ENCODE results near the gene TMEM244.

TMEM244 gene

GRCh38 chr6:129795261-129795660 is 65.9 kb downstream of the TMEM244 start:
- DNase-seq (ENCODE audit: insufficient read length, low spot score) (no peak), FAIRE-seq (no peak)
- no peak for TF ChIP-seq POLR2AphosphoS5 (IDR thresholded peaks at IDR 0.05; ENCODE audit: low read depth, low read length)
- no peak for TF ChIP-seq SPI1 (IDR thresholded peaks at IDR 0.05; ENCODE audit: low read depth, low read length)
- no peak for TF ChIP-seq POLR2A (IDR thresholded peaks at IDR 0.05; ENCODE audit: low read depth, low read length)
- TF ChIP-seq POU2F2 (IDR thresholded peaks at IDR 0.05; ENCODE audit: low read depth, low read length), result no peak
- no peak for TF ChIP-seq TAF1 (IDR thresholded peaks at IDR 0.05; ENCODE audit: low read depth, low read length)
- no peak for TF ChIP-seq PAX5 (IDR thresholded peaks at IDR 0.05; ENCODE audit: insufficient read depth, low read length, severe bottlenecking)

GRCh38 chr6:129793447-129793846 is 67.7 kb downstream of the TMEM244 start:
- TF ChIP-seq SPI1 (IDR thresholded peaks at IDR 0.05; ENCODE audit: low read depth, low read length) (peak; percentile 54), POU2F2 (IDR thresholded peaks at IDR 0.05; ENCODE audit: low read depth, low read length) (no peak)
- FAIRE-seq (no peak), DNase-seq (ENCODE audit: insufficient read length, low spot score) (no peak)

GRCh38 chr6:129792049-129792448 is 69.1 kb downstream of the TMEM244 start:
- no peak for TF ChIP-seq POU2F2 (IDR thresholded peaks at IDR 0.05; ENCODE audit: low read depth, low read length)
- no peak for TF ChIP-seq SPI1 (IDR thresholded peaks at IDR 0.05; ENCODE audit: low read depth, low read length)
- TF ChIP-seq POLR2A (IDR thresholded peaks at IDR 0.05; ENCODE audit: low read depth, low read length), result no peak
- no peak for TF ChIP-seq TAF1 (IDR thresholded peaks at IDR 0.05; ENCODE audit: low read depth, low read length)
- no peak for TF ChIP-seq POLR2AphosphoS5 (IDR thresholded peaks at IDR 0.05; ENCODE audit: low read depth, low read length)
- no peak for TF ChIP-seq PAX5 (IDR thresholded peaks at IDR 0.05; ENCODE audit: insufficient read depth, low read length, severe bottlenecking)
- FAIRE-seq (no peak), DNase-seq (ENCODE audit: insufficient read length, low spot score) (no peak)

GRCh38 chr6:129790785-129791184 is 70.3 kb downstream of the TMEM244 start:
- FAIRE-seq, result no peak
- DNase-seq (ENCODE audit: insufficient read length, low spot score), result no peak
- TF ChIP-seq SPI1 (IDR thresholded peaks at IDR 0.05; ENCODE audit: low read depth, low read length) (peak; percentile 59), PAX5 (IDR thresholded peaks at IDR 0.05; ENCODE audit: insufficient read depth, low read length, severe bottlenecking) (no peak)

- DNase-seq (ENCODE audit: insufficient read length, low spot score), result no peak
- FAIRE-seq, result no peak
- TF ChIP-seq TAF1 (IDR thresholded peaks at IDR 0.05; ENCODE audit: low read depth, low read length) (no peak), POLR2A (IDR thresholded peaks at IDR 0.05; ENCODE audit: low read depth, low read length) (no peak), POLR2AphosphoS5 (IDR thresholded peaks at IDR 0.05; ENCODE audit: low read depth, low read length) (no peak), POU2F2 (IDR thresholded peaks at IDR 0.05; ENCODE audit: low read depth, low read length) (no peak), SPI1 (IDR thresholded peaks at IDR 0.05; ENCODE audit: low read depth, low read length) (no peak), PAX5 (IDR thresholded peaks at IDR 0.05; ENCODE audit: insufficient read depth, low read length, severe bottlenecking) (no peak)
These were observed 71.1 kb downstream of the TMEM244 start for GRCh38 chr6:129789974-129790373.

- FAIRE-seq (no peak), DNase-seq (ENCODE audit: insufficient read length, low spot score) (no peak)
- TF ChIP-seq POU2F2 (IDR thresholded peaks at IDR 0.05; ENCODE audit: low read depth, low read length) (no peak), POLR2A (IDR thresholded peaks at IDR 0.05; ENCODE audit: low read depth, low read length) (no peak), POLR2AphosphoS5 (IDR thresholded peaks at IDR 0.05; ENCODE audit: low read depth, low read length) (no peak), SPI1 (IDR thresholded peaks at IDR 0.05; ENCODE audit: low read depth, low read length) (no peak), TAF1 (IDR thresholded peaks at IDR 0.05; ENCODE audit: low read depth, low read length) (no peak), PAX5 (IDR thresholded peaks at IDR 0.05; ENCODE audit: insufficient read depth, low read length, severe bottlenecking) (no peak)
These were observed 73.3 kb downstream of the TMEM244 start for GRCh38 chr6:129787816-129788215.

GRCh38 chr6:129786548-129786947 is 74.6 kb downstream of the TMEM244 start:
- FAIRE-seq, result no peak
- DNase-seq (ENCODE audit: insufficient read length, low spot score), result no peak
- TF ChIP-seq POLR2AphosphoS5 (IDR thresholded peaks at IDR 0.05; ENCODE audit: low read depth, low read length), result no peak
- no peak for TF ChIP-seq TAF1 (IDR thresholded peaks at IDR 0.05; ENCODE audit: low read depth, low read length)
- no peak for TF ChIP-seq POLR2A (IDR thresholded peaks at IDR 0.05; ENCODE audit: low read depth, low read length)
- TF ChIP-seq PAX5 (IDR thresholded peaks at IDR 0.05; ENCODE audit: insufficient read depth, low read length, severe bottlenecking), result no peak

- FAIRE-seq, result no peak
- no peak for TF ChIP-seq POU2F2 (IDR thresholded peaks at IDR 0.05; ENCODE audit: low read depth, low read length)
- TF ChIP-seq SPI1 (IDR thresholded peaks at IDR 0.05; ENCODE audit: low read depth, low read length), result no peak
- no peak for TF ChIP-seq PAX5 (IDR thresholded peaks at IDR 0.05; ENCODE audit: insufficient read depth, low read length, severe bottlenecking)
- no peak for TF ChIP-seq POLR2AphosphoS5 (IDR thresholded peaks at IDR 0.05; ENCODE audit: low read depth, low read length)
- no peak for TF ChIP-seq POLR2A (IDR thresholded peaks at IDR 0.05; ENCODE audit: low read depth, low read length)
- no peak for TF ChIP-seq TAF1 (IDR thresholded peaks at IDR 0.05; ENCODE audit: low read depth, low read length)
- no peak for DNase-seq (ENCODE audit: insufficient read length, low spot score)
These were observed 75.4 kb downstream of the TMEM244 start for GRCh38 chr6:129785756-129786135.

- DNase-seq (ENCODE audit: insufficient read length, low spot score), result no peak
- TF ChIP-seq PAX5 (IDR thresholded peaks at IDR 0.05; ENCODE audit: insufficient read depth, low read length, severe bottlenecking) (no peak), POU2F2 (IDR thresholded peaks at IDR 0.05; ENCODE audit: low read depth, low read length) (no peak), SPI1 (IDR thresholded peaks at IDR 0.05; ENCODE audit: low read depth, low read length) (no peak), TAF1 (IDR thresholded peaks at IDR 0.05; ENCODE audit: low read depth, low read length) (no peak), POLR2A (IDR thresholded peaks at IDR 0.05; ENCODE audit: low read depth, low read length) (no peak)
- no peak for FAIRE-seq
These were observed 75.9 kb downstream of the TMEM244 start for GRCh38 chr6:129785047-129785755.
